Neural crest cell (in vitro differentiated cells): ENCODE measurements around the gene TAOK1. TPM values are rescaled to one million over a fixed set of nuclear protein-coding genes. Genes with fewer than 3 reads are reported as not detected.

Experiments used
- DNase-seq: peaks from one replicate; pipeline ENCODE4 v3.0.0; 2021; ENCODE audit warnings: low read depth, mixed read lengths, low spot score
- H3K27ac Mint-ChIP-seq: one replicate; pipeline ENCODE4 v1.8.0; 2021; ENCODE audit warnings: mild to moderate bottlenecking, mixed read lengths; ENCODE audit not compliant: unreplicated experiment
- H3K27me3 Mint-ChIP-seq: 2 replicates; pipeline ENCODE4 v1.8.0; 2021; ENCODE audit warnings: low read depth, mild to moderate bottlenecking, mixed read lengths
- H3K36me3 Mint-ChIP-seq: 2 replicates; pipeline ENCODE4 v1.8.0; 2021; ENCODE audit warnings: low read depth, mild to moderate bottlenecking, mixed read lengths
- H3K4me1 Mint-ChIP-seq: 2 replicates; pipeline ENCODE4 v1.8.0; 2021; ENCODE audit warnings: mixed read lengths
- H3K4me3 Mint-ChIP-seq: one replicate; pipeline ENCODE4 v1.8.0; 2021; ENCODE audit warnings: mild to moderate bottlenecking, mixed read lengths
- H3K9me3 Mint-ChIP-seq: 2 replicates; pipeline ENCODE4 v1.8.0; 2021; ENCODE audit warnings: mixed read lengths
- total RNA-seq: library from RNA; stranded (reverse); gene quantifications from 2 replicates; pipeline ENCODE4 v1.2.1, GENCODE V29; 2021
- TF ChIP-seq, protein P1 (sequence below): fragments of 200-600 bp; sonication (generic); conservative IDR thresholded peaks from 2 replicates; pipeline ENCODE4 v1.5.0; 2021; ENCODE audit warnings: antibody characterized with exemption, mild to moderate bottlenecking

The TAOK1 gene
- total RNA-seq, 1 donor from 2014 or later: 81.9 TPM

DNA sequence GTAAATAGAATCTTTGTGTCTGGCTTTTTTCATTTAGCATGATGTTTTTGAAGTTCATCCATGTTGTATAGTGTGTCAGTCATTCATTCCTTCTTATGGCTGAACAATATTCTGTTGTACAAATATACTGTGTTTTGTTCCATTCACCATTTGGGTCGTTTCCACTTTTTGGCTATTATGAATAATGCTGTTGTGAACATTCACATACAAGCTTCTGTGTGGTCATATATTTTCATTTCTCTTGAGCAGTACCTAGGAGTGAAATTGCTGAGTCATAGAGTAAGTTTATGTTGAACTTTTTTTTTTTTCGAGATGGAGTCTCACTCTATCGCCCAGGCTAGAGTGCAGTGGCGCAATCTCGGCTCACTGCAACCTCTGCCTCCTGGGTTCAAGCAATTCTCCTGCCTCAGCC is 32.3 kb upstream of the TAOK1 start:
- H3K27ac Mint-ChIP-seq: no peak overlapping the region
- TF ChIP-seq, protein P1, sequence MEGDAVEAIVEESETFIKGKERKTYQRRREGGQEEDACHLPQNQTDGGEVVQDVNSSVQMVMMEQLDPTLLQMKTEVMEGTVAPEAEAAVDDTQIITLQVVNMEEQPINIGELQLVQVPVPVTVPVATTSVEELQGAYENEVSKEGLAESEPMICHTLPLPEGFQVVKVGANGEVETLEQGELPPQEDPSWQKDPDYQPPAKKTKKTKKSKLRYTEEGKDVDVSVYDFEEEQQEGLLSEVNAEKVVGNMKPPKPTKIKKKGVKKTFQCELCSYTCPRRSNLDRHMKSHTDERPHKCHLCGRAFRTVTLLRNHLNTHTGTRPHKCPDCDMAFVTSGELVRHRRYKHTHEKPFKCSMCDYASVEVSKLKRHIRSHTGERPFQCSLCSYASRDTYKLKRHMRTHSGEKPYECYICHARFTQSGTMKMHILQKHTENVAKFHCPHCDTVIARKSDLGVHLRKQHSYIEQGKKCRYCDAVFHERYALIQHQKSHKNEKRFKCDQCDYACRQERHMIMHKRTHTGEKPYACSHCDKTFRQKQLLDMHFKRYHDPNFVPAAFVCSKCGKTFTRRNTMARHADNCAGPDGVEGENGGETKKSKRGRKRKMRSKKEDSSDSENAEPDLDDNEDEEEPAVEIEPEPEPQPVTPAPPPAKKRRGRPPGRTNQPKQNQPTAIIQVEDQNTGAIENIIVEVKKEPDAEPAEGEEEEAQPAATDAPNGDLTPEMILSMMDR: no peak
- no peak for DNase-seq
- H3K4me1 Mint-ChIP-seq: peaks cover 9% of the 10 kb centered on the region
- H3K4me3 Mint-ChIP-seq: no peak overlapping the region
- H3K9me3 Mint-ChIP-seq: no peaks in the 10 kb centered on the region
- no peaks in the 10 kb centered on the region for H3K36me3 Mint-ChIP-seq
- H3K27me3 Mint-ChIP-seq: no peaks in the 10 kb centered on the region

- Mint-ChIP-seq H3K27me3 (no peaks in the 10 kb centered on the region), H3K4me1 (peaks cover 9% of the 10 kb centered on the region), H3K36me3 (no peaks in the 10 kb centered on the region), H3K9me3 (no peaks in the 10 kb centered on the region), H3K4me3 (no peak overlapping the region), H3K27ac (no peak overlapping the region)
- no peak for DNase-seq
- TF ChIP-seq, protein P1: no peak
These were observed 31.7 kb upstream of the TAOK1 start for GRCh38 chr17:29358416-29358815.

- peaks cover 9% of the 10 kb centered on the region for H3K4me1 Mint-ChIP-seq
- H3K27ac Mint-ChIP-seq: no peak overlapping the region
These were observed 30.4 kb upstream of the TAOK1 start for GRCh38 chr17:29359777-29360176.

GRCh38 chr17:29363716-29364115 is 26.4 kb upstream of the TAOK1 start:
- H3K4me1 Mint-ChIP-seq: peaks cover 4% of the 10 kb centered on the region
- no peak for DNase-seq
- no peak overlapping the region for H3K27ac Mint-ChIP-seq
- TF ChIP-seq, protein P1: no peak
- no peak overlapping the region for H3K4me3 Mint-ChIP-seq
- H3K27me3 Mint-ChIP-seq: no peaks in the 10 kb centered on the region
- H3K36me3 Mint-ChIP-seq: no peaks in the 10 kb centered on the region
- no peaks in the 10 kb centered on the region for H3K9me3 Mint-ChIP-seq

More at GRCh38 chr17:29359777-29360176, 30.4 kb upstream of the TAOK1 start:
- no peaks in the 10 kb centered on the region for H3K9me3 Mint-ChIP-seq
- DNase-seq: no peak
- no peaks in the 10 kb centered on the region for H3K36me3 Mint-ChIP-seq
- H3K4me3 Mint-ChIP-seq: no peak overlapping the region
- TF ChIP-seq, protein P1: no peak
- H3K27me3 Mint-ChIP-seq: no peaks in the 10 kb centered on the region

- H3K4me3 Mint-ChIP-seq: no peak overlapping the region
- no peaks in the 10 kb centered on the region for H3K36me3 Mint-ChIP-seq
- TF ChIP-seq, protein P1: no peak
- H3K4me1 Mint-ChIP-seq: peaks cover 4% of the 10 kb centered on the region
- no peak for DNase-seq
- H3K27me3 Mint-ChIP-seq: no peaks in the 10 kb centered on the region
- H3K9me3 Mint-ChIP-seq: no peaks in the 10 kb centered on the region
- H3K27ac Mint-ChIP-seq: no peak overlapping the region
These were observed 25.5 kb upstream of the TAOK1 start for GRCh38 chr17:29364691-29365090.

GRCh38 chr17:29368161-29368560 is 22.0 kb upstream of the TAOK1 start:
- TF ChIP-seq, protein P1: no peak

More at GRCh38 chr17:29368161-29368560, 22.0 kb upstream of the TAOK1 start:
- Mint-ChIP-seq H3K9me3 (no peaks in the 10 kb centered on the region), H3K4me1 (peaks cover 4% of the 10 kb centered on the region), H3K4me3 (no peak overlapping the region), H3K27ac (no peak overlapping the region), H3K36me3 (no peaks in the 10 kb centered on the region), H3K27me3 (no peaks in the 10 kb centered on the region)
- no peak for DNase-seq
